AG04450 (cell line): ENCODE data around the gene PSD2. TPM values are rescaled to one million over a fixed set of nuclear protein-coding genes. Genes with fewer than 3 reads are reported as not detected.

ENCODE experiments used
- CTCF ChIA-PET: fragments of 300-600, 350-600 bp; formaldehyde crosslinking; extraction: SDS; loops from one replicate; lab custom pipeline; 2022; ENCODE audit warnings: antibody characterized with exemption, inconsistent platforms; lab: Charles Lee
- POLR2A ChIA-PET: fragments of 350-600 bp; formaldehyde crosslinking; extraction: SDS; loops from one replicate; lab custom pipeline; 2021; ENCODE audit warnings: antibody characterized with exemption, inconsistent platforms; lab: Yijun Ruan, JAX
- DNase-seq: peaks from one replicate; pipeline ENCODE4 v3.0.0-alpha.2; 2011; ENCODE audit warnings: low read depth, low spot score
- H3K27ac ChIP-seq: one replicate; pipeline ENCODE4 v1.5.1; 2012; ENCODE audit warnings: low read depth, low read length, control low read depth
- H3K27me3 ChIP-seq: one replicate; pipeline ENCODE4 v1.6.0; 2012; ENCODE audit warnings: low read length; ENCODE audit not compliant: control insufficient read depth, insufficient read depth
- H3K4me3 ChIP-seq: 2 replicates; pipeline ENCODE4 v1.5.1; 2011; ENCODE audit warnings: mild to moderate bottlenecking, low read depth, low read length, control low read depth
- H3K9me3 ChIP-seq: 2 replicates; pipeline ENCODE4 v1.5.1; 2012; ENCODE audit warnings: low read length; ENCODE audit not compliant: control insufficient read depth, insufficient read depth
- polyA plus RNA-seq: library from polyadenylated mRNA; depleted of rRNA; stranded (reverse); fragments of >200 nt; gene quantifications from 2 replicates; pipeline ENCODE4 v1.2.3, GENCODE V29; 2011
- TF ChIP-seq, protein P1 (sequence below): IDR thresholded peaks from 2 replicates; pipeline ENCODE4 v1.5.1; 2011; ENCODE audit warnings: low read depth, low read length, control low read depth, inconsistent platforms

PSD2 gene
- polyA plus RNA-seq, 1 experiment, result not detected

DNA sequence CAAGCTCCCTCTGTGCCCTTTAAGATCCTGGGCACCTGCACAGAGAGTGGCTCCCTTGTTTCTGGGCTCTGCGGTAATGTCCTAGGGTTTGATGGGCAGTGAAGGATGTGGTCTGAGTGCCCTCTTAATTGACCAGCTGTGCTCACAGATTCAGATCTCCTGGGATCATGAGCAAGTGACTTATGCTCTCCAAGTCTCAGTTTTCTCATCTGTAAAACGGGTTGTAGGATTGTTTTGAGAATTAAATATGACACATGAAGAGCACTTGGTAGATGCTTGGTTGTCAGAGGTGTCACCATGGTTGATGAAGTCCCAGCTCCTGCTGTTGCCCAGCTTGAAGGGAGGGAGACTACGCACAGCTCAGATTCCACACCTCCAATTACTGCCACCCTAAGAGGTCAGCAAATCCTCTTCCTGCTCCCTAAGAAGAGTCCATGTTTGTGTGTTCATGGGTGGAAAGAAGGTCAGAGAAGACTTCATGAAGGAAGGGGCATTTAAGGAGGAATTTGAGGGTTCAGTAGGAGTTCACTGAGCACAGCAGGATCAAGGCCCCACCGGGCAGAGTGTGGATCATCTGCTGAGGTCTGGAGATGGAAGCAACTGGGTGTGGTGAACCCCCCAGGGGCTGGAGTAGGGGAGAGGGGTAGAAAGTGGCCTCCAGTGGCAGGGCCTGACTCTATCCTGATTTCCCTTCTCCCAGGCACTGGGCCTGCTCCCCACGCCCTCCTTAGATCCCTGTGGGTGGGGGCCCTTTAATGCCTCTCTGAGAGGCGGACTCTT lies 1.4 kb upstream of the PSD2 start:
- DNase-seq, result no peak

DNA sequence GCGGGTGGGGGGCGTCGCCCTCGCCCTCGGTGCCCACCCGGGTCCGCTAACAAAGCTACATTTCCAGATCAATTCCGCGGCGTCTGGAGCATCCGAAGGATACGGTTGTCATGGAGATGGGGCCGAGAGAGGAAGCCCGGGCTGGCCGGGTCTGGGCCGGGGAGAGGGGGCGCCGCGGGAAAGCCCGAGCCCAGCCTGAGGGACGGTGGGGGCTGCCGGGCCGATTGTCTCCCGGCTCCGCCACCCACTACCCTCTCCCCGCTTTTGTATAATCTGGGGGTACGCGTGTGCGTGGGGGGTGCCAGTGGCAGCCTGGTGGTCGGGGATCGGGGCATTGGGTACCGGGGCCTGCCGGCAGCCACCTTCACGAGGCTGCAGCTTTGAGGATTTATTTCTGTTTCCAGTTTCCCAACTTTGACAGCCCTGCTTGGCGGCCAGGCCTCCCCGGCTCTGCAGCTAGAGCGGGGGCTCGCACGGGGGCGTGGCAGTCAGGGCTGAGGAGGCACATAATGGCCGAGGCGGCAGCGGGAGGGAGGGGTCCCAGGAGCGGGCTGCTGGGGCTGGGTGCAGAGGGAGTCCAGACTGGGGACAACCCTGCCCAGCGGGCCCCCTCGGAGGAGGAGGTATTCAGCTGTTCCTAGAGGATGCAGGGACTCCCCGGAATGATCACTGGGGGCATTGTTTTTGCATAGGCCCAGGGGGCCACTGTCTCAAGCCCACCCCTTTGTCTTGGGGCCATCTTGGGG lies 626 bp downstream of the PSD2 start:
- H3K9me3 ChIP-seq, result no peaks in the 10 kb centered on the region; the same call in 1 of the 2 replicates
- POLR2A ChIA-PET, result no interaction called here
- no peak for DNase-seq
- CTCF ChIA-PET, result interaction anchor here (0.6 to 2.0 kb wide), 4 partner anchors 8 to 173 kb away, joined by 4 to 11 read pairs (median 6); no protein-coding TSS in a partner anchor
- TF ChIP-seq, protein P1, sequence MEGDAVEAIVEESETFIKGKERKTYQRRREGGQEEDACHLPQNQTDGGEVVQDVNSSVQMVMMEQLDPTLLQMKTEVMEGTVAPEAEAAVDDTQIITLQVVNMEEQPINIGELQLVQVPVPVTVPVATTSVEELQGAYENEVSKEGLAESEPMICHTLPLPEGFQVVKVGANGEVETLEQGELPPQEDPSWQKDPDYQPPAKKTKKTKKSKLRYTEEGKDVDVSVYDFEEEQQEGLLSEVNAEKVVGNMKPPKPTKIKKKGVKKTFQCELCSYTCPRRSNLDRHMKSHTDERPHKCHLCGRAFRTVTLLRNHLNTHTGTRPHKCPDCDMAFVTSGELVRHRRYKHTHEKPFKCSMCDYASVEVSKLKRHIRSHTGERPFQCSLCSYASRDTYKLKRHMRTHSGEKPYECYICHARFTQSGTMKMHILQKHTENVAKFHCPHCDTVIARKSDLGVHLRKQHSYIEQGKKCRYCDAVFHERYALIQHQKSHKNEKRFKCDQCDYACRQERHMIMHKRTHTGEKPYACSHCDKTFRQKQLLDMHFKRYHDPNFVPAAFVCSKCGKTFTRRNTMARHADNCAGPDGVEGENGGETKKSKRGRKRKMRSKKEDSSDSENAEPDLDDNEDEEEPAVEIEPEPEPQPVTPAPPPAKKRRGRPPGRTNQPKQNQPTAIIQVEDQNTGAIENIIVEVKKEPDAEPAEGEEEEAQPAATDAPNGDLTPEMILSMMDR, result no peak
- H3K4me3 ChIP-seq, result no peak overlapping the region
- no peak overlapping the region for H3K27ac ChIP-seq
- H3K27me3 ChIP-seq, result peaks cover 73% of the 10 kb centered on the region

More for the DNA sequence above, 1.4 kb upstream of the PSD2 start:
- Histone ChIP-seq H3K9me3 (no peaks in the 10 kb centered on the region; the same call in 1 of the 2 replicates), H3K27ac (no peak overlapping the region), H3K4me3 (no peak overlapping the region), H3K27me3 (peaks cover 66% of the 10 kb centered on the region)
- TF ChIP-seq, protein P1, result no peak
- CTCF ChIA-PET, result interaction anchor here (0.5 to 4.0 kb wide), 3 partner anchors 19 to 175 kb away, joined by 4 to 40 read pairs (median 4); no protein-coding TSS in a partner anchor
- POLR2A ChIA-PET, result no interaction called here

- DNase-seq, result no peak
- ChIA-PET POLR2A (no interaction called here), CTCF (interaction anchor here (0.7 to 3.7 kb wide), 4 partner anchors 9 to 172 kb away, joined by 3 to 19 read pairs (median 8); no protein-coding TSS in a partner anchor)
- H3K27me3 ChIP-seq, result peaks cover 72% of the 10 kb centered on the region
- H3K27ac ChIP-seq, result no peak overlapping the region
- no peaks in the 10 kb centered on the region; the same call in 1 of the 2 replicates for H3K9me3 ChIP-seq
- TF ChIP-seq, protein P1, result no peak
- H3K4me3 ChIP-seq, result no peak overlapping the region
Measured at GRCh38 chr5:139797335-139797734, 1.7 kb downstream of the PSD2 start.

DNA sequence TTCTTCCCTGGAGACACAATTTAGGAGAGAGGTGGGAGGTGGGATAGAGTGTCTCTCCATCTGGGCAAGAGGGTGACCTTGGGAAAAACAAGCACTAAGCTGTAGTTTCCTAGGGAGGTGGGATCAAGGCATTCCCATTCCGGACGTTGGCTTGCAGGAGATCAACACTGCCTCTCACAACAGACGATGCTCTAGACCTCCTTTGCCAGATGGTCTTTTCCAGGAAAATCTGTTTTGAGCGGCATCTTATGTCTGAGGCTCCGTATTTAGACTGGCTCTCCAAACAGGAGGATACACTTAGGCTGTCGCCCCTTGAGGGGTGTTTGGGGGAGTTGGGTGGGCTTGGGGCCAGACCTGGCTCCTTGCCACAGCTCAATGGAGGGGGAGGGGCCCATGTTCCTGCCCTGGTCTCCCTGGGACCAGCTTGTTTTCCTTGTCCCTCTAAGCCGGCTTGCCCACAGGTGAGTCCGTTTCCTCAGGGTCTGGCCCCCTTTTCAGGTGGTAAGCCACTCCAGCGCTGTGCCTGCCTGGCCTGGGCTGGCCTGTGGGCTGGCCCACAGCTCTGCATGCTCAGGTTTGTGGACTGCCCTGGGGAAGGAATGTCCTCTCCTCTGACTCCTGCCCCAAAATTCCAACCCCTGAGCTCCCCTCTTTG lies 2.4 kb downstream of the PSD2 start:
- POLR2A ChIA-PET, result interaction anchor here (0.5 kb wide), 1 partner anchor 188 kb away, joined by 4 read pairs; no protein-coding TSS in a partner anchor
- peaks cover 78% of the 10 kb centered on the region for H3K27me3 ChIP-seq
- TF ChIP-seq, protein P1, result no peak
- H3K4me3 ChIP-seq, result no peak overlapping the region
- CTCF ChIA-PET, result interaction anchor here (0.9 to 3.7 kb wide), 5 partner anchors 10 to 171 kb away, joined by 4 to 19 read pairs (median 6); no protein-coding TSS in a partner anchor
- H3K9me3 ChIP-seq, result no peaks in the 10 kb centered on the region; the same call in 1 of the 2 replicates
- no peak overlapping the region for H3K27ac ChIP-seq
- DNase-seq, result no peak
